Endothelial cell of umbilical vein (primary cell): ENCODE measurements around the gene INO80D. TPM values are rescaled to one million over a fixed set of nuclear protein-coding genes. Genes with fewer than 3 reads are reported as not detected.
"Not testable (repeated sequence)": the region's sequence is repeated elsewhere in the genome, so short reads cannot be mapped to it uniquely, and the experiment has no call there.

Experiments
- BruUV-seq: library from RNA; stranded (reverse); fragments of 400-500 nt; replicated peaks from 2 replicates; lab custom pipeline; 2021; lab: Mats Ljungman, UMichigan
- CTCF ChIA-PET: fragments of 300-600, 350-600 bp; sonication (Branson Sonifier 250); formaldehyde crosslinking; loops from one replicate; lab custom pipeline; 2021; ENCODE audit warnings: antibody characterized with exemption, inconsistent platforms; lab: Charles Lee
- POLR2A ChIA-PET: fragments of 300-600, 350-600 bp; sonication (Branson Sonifier 250); formaldehyde crosslinking; loops from one replicate; lab custom pipeline; 2021; ENCODE audit warnings: antibody characterized with exemption, inconsistent platforms; lab: Charles Lee
- DNase-seq: peaks from one replicate; pipeline ENCODE4 v3.0.0-alpha.2; 2011; ENCODE audit warnings: low read depth, low spot score
- FAIRE-seq: peaks from 2 replicates; lab custom pipeline; 2011; peaks lifted over from hg19 to GRCh38; lab: Jason Lieb, UNC
- H2AFZ ChIP-seq: 2 replicates; pipeline ENCODE4 v1.6.0; 2012; ENCODE audit warnings: low read depth, low read length, control low read depth, inconsistent platforms
- H3K27ac ChIP-seq: 2 replicates; pipeline ENCODE4 v1.5.1; 2011; ENCODE audit warnings: low read depth, mild to moderate bottlenecking, control low read depth, low read length, moderate library complexity; ENCODE audit not compliant: insufficient read depth
- H3K27me3 ChIP-seq, 2 experiments: 2 replicates each; pipeline versions ENCODE4 v1.6.0 to v1.6.1; 2011; ENCODE audit warnings: low read length in 2 of 2, mixed read lengths in 1 of 2; ENCODE audit not compliant: control insufficient read depth in 2 of 2, insufficient read depth in 2 of 2
- H3K36me3 ChIP-seq, 2 experiments: 2 replicates in 1 of 2; 3 replicates in 1 of 2; pipeline ENCODE4 v1.5.1; 2011; ENCODE audit warnings: low read length in 2 of 2, mild to moderate bottlenecking in 1 of 2, moderate library complexity in 1 of 2; ENCODE audit not compliant: control insufficient read depth in 2 of 2, insufficient read depth in 2 of 2; ENCODE audit errors: extremely low read depth in 1 of 2
- H3K4me1 ChIP-seq: 3 replicates; pipeline ENCODE4 v1.5.1; 2011; ENCODE audit warnings: mild to moderate bottlenecking, low read length; ENCODE audit not compliant: control insufficient read depth, insufficient read depth; ENCODE audit errors: extremely low read depth
- H3K4me2 ChIP-seq: 2 replicates; pipeline ENCODE4 v1.6.1; 2011; ENCODE audit warnings: low read length, control low read depth, mixed read lengths; ENCODE audit not compliant: insufficient read depth
- H3K4me3 ChIP-seq, 3 experiments: fragments of 200-600 bp in 1 of 3; sonication (generic), shearing (Covaris generic) in 1 of 3; replicated peaks in 1 of 3; 2 replicates each; pipeline ENCODE4 v1.5.1; 2011 to 2016; ENCODE audit warnings: control low read depth in 3 of 3, low read length in 3 of 3, mild to moderate bottlenecking in 2 of 3, inconsistent platforms in 1 of 3, low read depth in 1 of 3, moderate library complexity in 1 of 3; ENCODE audit not compliant: insufficient read depth in 1 of 3
- H3K79me2 ChIP-seq: 2 replicates; pipeline ENCODE4 v1.6.0; 2012; ENCODE audit warnings: low read length, inconsistent platforms; ENCODE audit not compliant: control insufficient read depth, insufficient read depth
- H3K9ac ChIP-seq: replicated peaks from 2 replicates; pipeline ENCODE3; 2011; ENCODE audit warnings: low read length, control low read depth; ENCODE audit not compliant: insufficient read depth; ENCODE audit errors: extremely low read depth
- H3K9me1 ChIP-seq: replicated peaks from 3 replicates; pipeline ENCODE4 v1.6.0; 2011; ENCODE audit warnings: mild to moderate bottlenecking, low read length; ENCODE audit not compliant: control insufficient read depth, insufficient read depth; ENCODE audit errors: extremely low read depth
- H3K9me3 ChIP-seq: replicated peaks from 2 replicates; pipeline ENCODE4 v1.5.1; 2012; ENCODE audit warnings: low read length, inconsistent platforms; ENCODE audit not compliant: control insufficient read depth, insufficient read depth
- H4K20me1 ChIP-seq: replicated peaks from 2 replicates; pipeline ENCODE3; 2011; ENCODE audit warnings: mild to moderate bottlenecking, low read length; ENCODE audit not compliant: control insufficient read depth, insufficient read depth; ENCODE audit errors: extremely low read depth
- EZH2 ChIP-seq: IDR thresholded peaks from 2 replicates; pipeline ENCODE4 v1.6.1; 2012; ENCODE audit warnings: borderline replicate concordance, low read depth, mild to moderate bottlenecking, moderate library complexity, low read length, inconsistent platforms; ENCODE audit not compliant: severe bottlenecking
- FOS ChIP-seq: IDR thresholded peaks from 2 replicates; pipeline ENCODE4 v1.6.1; 2011; ENCODE audit warnings: mild to moderate bottlenecking, low read length, moderate library complexity, borderline replicate concordance; ENCODE audit not compliant: insufficient read depth
- GATA2 ChIP-seq: IDR thresholded peaks from 2 replicates; pipeline ENCODE4 v1.7.0; 2011; ENCODE audit warnings: low read depth, mild to moderate bottlenecking, moderate library complexity, mixed read lengths, low read length; ENCODE audit not compliant: insufficient read length, insufficient read depth
- JUN ChIP-seq: IDR thresholded peaks from 2 replicates; pipeline ENCODE4 v1.6.1; 2011; ENCODE audit warnings: borderline replicate concordance, low read depth; ENCODE audit not compliant: insufficient read length, insufficient read depth
- MYC ChIP-seq: IDR thresholded peaks from one replicate; pipeline ENCODE4 v1.6.1; 2011; ENCODE audit warnings: mild to moderate bottlenecking, low read depth, low read length
- POLR2A ChIP-seq: IDR thresholded peaks from 2 replicates; pipeline ENCODE4 v1.6.1; 2012; ENCODE audit warnings: low read depth, mild to moderate bottlenecking, control low read depth, low read length
- POLR2AphosphoS5 ChIP-seq: IDR thresholded peaks from 2 replicates; pipeline ENCODE4 v1.6.1; 2012; ENCODE audit warnings: low read depth, mild to moderate bottlenecking, control low read depth, low read length, moderate library complexity; ENCODE audit not compliant: insufficient read depth
- dilution Hi-C: fragments of 300-500 bp; cut with MboI; formaldehyde crosslinking; loops from one replicate; pipeline ENCODE4 v1.15.0; 2019; ENCODE audit warnings: low sequenced_read_pairs; ENCODE audit not compliant: extremely low pct_ligation_motif_present
- intact Hi-C: fragments of 100-400 bp; cut with micrococcal nuclease; formaldehyde crosslinking; loops from one replicate; pipeline ENCODE4 v1.10.0; 2022
- polyA plus RNA-seq, 4 experiments: library from polyadenylated mRNA; depleted of rRNA in 3 of 4; stranded (reverse) in 3 of 4; unstranded in 1 of 4; fragments of >200 nt; gene quantifications; 2 replicates each; pipeline versions ENCODE4 v1.2.1 to v1.2.3, GENCODE V29; 2011 to 2012; ENCODE audit warnings: missing spikeins in 1 of 4
- total RNA-seq: library from RNA; stranded (reverse); gene quantifications from 2 replicates; pipeline ENCODE4 v1.2.3, GENCODE V29; 2021
- TF ChIP-seq, protein P1 (sequence below): IDR thresholded peaks from 2 replicates; pipeline ENCODE4 v1.6.1; 2011; ENCODE audit not compliant: insufficient read depth, insufficient read length
- TF ChIP-seq, protein P2 (sequence below), 2 donors: IDR thresholded peaks; 1 replicate in 1 of 2; 2 replicates in 1 of 2; pipeline ENCODE4 v1.5.1; 2011; ENCODE audit warnings: low read length in 2 of 2, mild to moderate bottlenecking in 2 of 2, moderate library complexity in 2 of 2, control low read depth in 1 of 2, inconsistent platforms in 1 of 2, low read depth in 1 of 2; ENCODE audit not compliant: insufficient read depth in 1 of 2; ENCODE audit errors: extremely low read depth in 1 of 2

INO80D gene
- total and polyA plus RNA-seq, 2 donors (not counting 3 experiments of a cell fraction or from before 2014, with no cell fraction given) = 2.9 to 20.3 TPM

DNA sequence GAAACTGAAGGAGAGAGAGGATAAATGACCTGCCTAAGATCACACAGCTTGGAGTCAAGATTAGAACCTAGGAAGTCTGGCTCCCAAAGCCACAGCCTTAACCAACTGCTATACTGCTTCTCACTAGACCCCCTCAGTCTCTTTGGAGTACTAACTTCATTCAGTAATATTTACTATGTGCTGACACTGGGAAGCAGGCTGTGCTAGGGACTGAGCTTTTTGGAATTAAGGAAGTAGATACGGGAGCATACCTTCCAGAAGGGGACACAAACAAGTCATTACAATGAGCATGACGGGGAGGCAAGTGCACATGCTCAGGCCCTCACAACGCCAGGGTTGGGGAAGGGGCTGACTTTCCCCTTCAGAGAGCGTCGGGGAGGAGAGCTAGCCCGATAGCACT lies 97.7 kb downstream of the INO80D start:
- ChIA-PET CTCF (interaction anchor here (1.0 to 1.6 kb wide), 2 partner anchors 16 to 17 kb away, joined by 4 read pairs; no protein-coding TSS in a partner anchor), POLR2A (no interaction called here)
- Histone ChIP-seq H3K36me3 (no peaks in the 10 kb centered on the region), H3K4me1 (no peaks in the 10 kb centered on the region), H3K79me2 (no peaks in the 10 kb centered on the region), H3K9me3 (no peaks in the 10 kb centered on the region), H3K4me3 (no peak overlapping the region), H3K27ac (no peak overlapping the region), H2AFZ (no peak overlapping the region), H3K9ac (no peak overlapping the region), H3K4me2 (no peak overlapping the region), H4K20me1 (no peaks in the 10 kb centered on the region), H3K27me3 (no peaks in the 10 kb centered on the region), H3K9me1 (no peaks in the 10 kb centered on the region)
- intact Hi-C loops = no loop called here
- dilution Hi-C loops = no loop called here
- BruUV-seq = no TSS peak
- FAIRE-seq = no peak
- TF ChIP-seq FOS (no peak), JUN (no peak), GATA2 (no peak), POLR2AphosphoS5 (no peak), EZH2 (no peak), POLR2A (no peak), MYC (no peak)
- TF ChIP-seq, protein P1, sequence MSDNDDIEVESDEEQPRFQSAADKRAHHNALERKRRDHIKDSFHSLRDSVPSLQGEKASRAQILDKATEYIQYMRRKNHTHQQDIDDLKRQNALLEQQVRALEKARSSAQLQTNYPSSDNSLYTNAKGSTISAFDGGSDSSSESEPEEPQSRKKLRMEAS = no peak
- TF ChIP-seq, protein P2, sequence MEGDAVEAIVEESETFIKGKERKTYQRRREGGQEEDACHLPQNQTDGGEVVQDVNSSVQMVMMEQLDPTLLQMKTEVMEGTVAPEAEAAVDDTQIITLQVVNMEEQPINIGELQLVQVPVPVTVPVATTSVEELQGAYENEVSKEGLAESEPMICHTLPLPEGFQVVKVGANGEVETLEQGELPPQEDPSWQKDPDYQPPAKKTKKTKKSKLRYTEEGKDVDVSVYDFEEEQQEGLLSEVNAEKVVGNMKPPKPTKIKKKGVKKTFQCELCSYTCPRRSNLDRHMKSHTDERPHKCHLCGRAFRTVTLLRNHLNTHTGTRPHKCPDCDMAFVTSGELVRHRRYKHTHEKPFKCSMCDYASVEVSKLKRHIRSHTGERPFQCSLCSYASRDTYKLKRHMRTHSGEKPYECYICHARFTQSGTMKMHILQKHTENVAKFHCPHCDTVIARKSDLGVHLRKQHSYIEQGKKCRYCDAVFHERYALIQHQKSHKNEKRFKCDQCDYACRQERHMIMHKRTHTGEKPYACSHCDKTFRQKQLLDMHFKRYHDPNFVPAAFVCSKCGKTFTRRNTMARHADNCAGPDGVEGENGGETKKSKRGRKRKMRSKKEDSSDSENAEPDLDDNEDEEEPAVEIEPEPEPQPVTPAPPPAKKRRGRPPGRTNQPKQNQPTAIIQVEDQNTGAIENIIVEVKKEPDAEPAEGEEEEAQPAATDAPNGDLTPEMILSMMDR (IDR thresholded peaks at IDR 0.05; ENCODE audit: extremely low read depth in 1 of 2, insufficient read depth in 1 of 2, low read depth in 1 of 2, low read length in 2 of 2) = no peak
- DNase-seq = no peak

GRCh38 chr2:205986334-205986733 lies 99.6 kb downstream of the INO80D start:
- H3K36me3 ChIP-seq, H3K79me2 ChIP-seq, H3K4me1 ChIP-seq, H4K20me1 ChIP-seq, H3K9me3 ChIP-seq, FAIRE-seq, POLR2A ChIA-PET, H2AFZ ChIP-seq, H3K9ac ChIP-seq, DNase-seq, H3K4me2 ChIP-seq, H3K27ac ChIP-seq, BruUV-seq, intact Hi-C loops, H3K9me1 ChIP-seq, dilution Hi-C loops, H3K27me3 ChIP-seq, H3K4me3 ChIP-seq: not testable (repeated sequence)
- CTCF ChIA-PET = interaction anchor here (1.4 kb wide), 1 partner anchor 18 kb away, joined by 4 read pairs; no protein-coding TSS in a partner anchor
